ENCODE results near the gene ICAM1.

DNA sequence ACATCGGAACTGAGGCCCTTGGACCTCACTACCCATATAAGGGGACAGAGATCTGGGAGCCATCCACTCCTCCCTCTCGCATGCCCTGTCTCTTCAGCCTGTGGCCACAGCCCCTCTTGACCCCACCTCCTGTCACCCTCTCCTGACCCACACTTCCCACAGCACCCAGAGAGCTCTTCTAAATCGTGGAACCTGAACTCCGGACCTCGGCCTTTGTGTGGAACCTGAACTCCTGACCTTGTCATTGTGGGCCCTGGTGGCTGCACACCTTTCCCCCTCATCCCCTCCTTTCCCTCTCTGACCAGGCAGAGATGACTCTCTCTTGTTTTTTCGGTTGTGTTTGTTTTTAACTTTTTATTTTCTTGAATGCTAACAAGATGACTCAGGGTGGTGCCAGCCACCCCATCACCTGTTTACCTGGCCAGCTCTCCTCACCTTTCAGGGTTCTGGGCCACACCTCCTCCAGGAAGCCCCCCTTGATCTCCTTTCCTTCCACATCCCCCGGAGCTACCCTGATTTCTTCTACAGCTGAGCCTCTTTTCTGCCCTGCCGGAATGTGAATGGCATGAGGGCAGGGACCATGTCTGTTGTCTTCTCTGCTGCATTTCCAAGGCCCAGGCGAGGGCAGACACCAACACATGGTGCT is 13.8 kb upstream of the ICAM1 start:
- TF ChIP-seq, protein P1, sequence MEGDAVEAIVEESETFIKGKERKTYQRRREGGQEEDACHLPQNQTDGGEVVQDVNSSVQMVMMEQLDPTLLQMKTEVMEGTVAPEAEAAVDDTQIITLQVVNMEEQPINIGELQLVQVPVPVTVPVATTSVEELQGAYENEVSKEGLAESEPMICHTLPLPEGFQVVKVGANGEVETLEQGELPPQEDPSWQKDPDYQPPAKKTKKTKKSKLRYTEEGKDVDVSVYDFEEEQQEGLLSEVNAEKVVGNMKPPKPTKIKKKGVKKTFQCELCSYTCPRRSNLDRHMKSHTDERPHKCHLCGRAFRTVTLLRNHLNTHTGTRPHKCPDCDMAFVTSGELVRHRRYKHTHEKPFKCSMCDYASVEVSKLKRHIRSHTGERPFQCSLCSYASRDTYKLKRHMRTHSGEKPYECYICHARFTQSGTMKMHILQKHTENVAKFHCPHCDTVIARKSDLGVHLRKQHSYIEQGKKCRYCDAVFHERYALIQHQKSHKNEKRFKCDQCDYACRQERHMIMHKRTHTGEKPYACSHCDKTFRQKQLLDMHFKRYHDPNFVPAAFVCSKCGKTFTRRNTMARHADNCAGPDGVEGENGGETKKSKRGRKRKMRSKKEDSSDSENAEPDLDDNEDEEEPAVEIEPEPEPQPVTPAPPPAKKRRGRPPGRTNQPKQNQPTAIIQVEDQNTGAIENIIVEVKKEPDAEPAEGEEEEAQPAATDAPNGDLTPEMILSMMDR (IDR thresholded peaks at IDR 0.05) = no peak
- TF ChIP-seq POLR2AphosphoS5 (IDR thresholded peaks at IDR 0.05) (no peak), POLR2A (IDR thresholded peaks at IDR 0.05) (no peak)
